Activated CD4-positive, alpha-beta T cell treated with anti-CD3 and anti-CD28 coated beads, Interleukin-2, amount 10 ng/mL, durations not matched to agents 7 days and 5 days (primary cell): ENCODE results near the gene NRROS. TPM values are rescaled to one million over a fixed set of nuclear protein-coding genes. Genes with fewer than 3 reads are reported as not detected.
A peak's percentile ranks its signal among the peaks of the same experiment; 100 is the strongest.

Experiments used
- CTCF ChIA-PET: fragments of 350-600 bp; sonication (Branson Sonifier 250); formaldehyde crosslinking; loops from one replicate; lab custom pipeline; 2021; ENCODE audit warnings: antibody characterized with exemption; lab: Charles Lee
- POLR2A ChIA-PET: fragments of 350-600 bp; sonication (Branson Sonifier 250); formaldehyde crosslinking; loops from one replicate; lab custom pipeline; 2021; ENCODE audit warnings: antibody characterized with exemption; lab: Charles Lee
- DNase-seq: peaks from one replicate; pipeline ENCODE4 v3.0.0-alpha.2; 2020
- H3K27ac Mint-ChIP-seq: one replicate; pipeline ENCODE4 v1.8.0; 2021; ENCODE audit warnings: mild to moderate bottlenecking, moderate library complexity, mixed read lengths
- H3K27me3 Mint-ChIP-seq: one replicate; pipeline ENCODE4 v1.8.0; 2021; ENCODE audit warnings: mixed read lengths
- H3K36me3 Mint-ChIP-seq: one replicate; pipeline ENCODE4 v1.8.0; 2021; ENCODE audit warnings: low read depth, mixed read lengths
- H3K4me1 Mint-ChIP-seq: one replicate; pipeline ENCODE4 v1.8.0; 2021; ENCODE audit warnings: mixed read lengths
- H3K4me3 Mint-ChIP-seq: one replicate; pipeline ENCODE4 v1.8.0; 2021; ENCODE audit warnings: mild to moderate bottlenecking, moderate library complexity, mixed read lengths
- H3K9me3 Mint-ChIP-seq: one replicate; pipeline ENCODE4 v1.8.0; 2021; ENCODE audit warnings: mixed read lengths
- total RNA-seq, 2 experiments: library from RNA; stranded (reverse); gene quantifications; one replicate each; pipeline ENCODE4 v1.2.3, GENCODE V29; 2021

NRROS gene
- total RNA-seq, 2 experiments from 2014 or later, result 36.6 to 40.6 TPM

DNA sequence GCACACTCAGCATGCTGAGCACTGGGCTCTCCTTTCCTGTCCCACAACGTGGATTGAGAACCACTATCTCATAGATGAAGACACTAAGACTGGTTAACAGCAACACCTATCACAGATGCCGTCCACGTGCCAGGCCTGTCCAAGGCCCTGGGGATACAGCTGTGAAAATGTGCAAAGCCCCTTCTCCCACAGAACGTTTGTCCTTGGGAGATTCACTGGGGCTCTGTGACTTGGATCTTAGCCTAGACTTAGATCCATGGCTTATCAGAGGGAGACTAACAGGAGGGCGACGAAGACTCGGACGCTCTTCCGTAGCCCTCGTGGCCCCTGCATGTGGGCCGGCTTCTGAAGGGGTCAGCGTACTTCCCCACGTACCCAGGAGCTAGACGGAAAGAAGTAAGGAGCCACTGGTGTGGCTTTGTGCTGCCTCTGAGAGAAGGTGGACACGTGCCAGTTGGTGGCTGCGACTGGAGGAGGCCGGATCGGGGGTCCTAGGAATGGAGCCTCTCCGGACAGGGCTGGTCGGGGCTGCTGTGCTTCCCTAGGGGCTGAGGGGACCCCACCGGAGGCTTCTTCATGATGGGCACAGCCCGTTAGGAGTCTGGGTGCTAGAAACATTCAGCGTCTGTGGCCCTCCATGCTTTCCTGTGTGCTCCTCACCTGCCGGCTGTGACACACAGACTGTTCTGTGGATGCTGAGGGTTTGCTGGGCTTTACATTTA, 964 bp downstream of the NRROS start:
- H3K4me1 Mint-ChIP-seq, result peaks cover 80% of the 10 kb centered on the region
- POLR2A ChIA-PET, result no interaction called here
- no peaks in the 10 kb centered on the region for H3K27me3 Mint-ChIP-seq
- peak overlapping the region; percentile 92 for H3K27ac Mint-ChIP-seq
- CTCF ChIA-PET, result interaction anchor here (0.5 to 3.2 kb wide), 10 partner anchors 9 to 112 kb away, joined by 3 to 16 read pairs (median 4); no protein-coding TSS in a partner anchor
- peak overlapping the region; percentile 92 for H3K4me3 Mint-ChIP-seq
- no peaks in the 10 kb centered on the region for H3K9me3 Mint-ChIP-seq
- peaks cover 51% of the 10 kb centered on the region for H3K36me3 Mint-ChIP-seq
- peak; percentile 26 for DNase-seq

DNA sequence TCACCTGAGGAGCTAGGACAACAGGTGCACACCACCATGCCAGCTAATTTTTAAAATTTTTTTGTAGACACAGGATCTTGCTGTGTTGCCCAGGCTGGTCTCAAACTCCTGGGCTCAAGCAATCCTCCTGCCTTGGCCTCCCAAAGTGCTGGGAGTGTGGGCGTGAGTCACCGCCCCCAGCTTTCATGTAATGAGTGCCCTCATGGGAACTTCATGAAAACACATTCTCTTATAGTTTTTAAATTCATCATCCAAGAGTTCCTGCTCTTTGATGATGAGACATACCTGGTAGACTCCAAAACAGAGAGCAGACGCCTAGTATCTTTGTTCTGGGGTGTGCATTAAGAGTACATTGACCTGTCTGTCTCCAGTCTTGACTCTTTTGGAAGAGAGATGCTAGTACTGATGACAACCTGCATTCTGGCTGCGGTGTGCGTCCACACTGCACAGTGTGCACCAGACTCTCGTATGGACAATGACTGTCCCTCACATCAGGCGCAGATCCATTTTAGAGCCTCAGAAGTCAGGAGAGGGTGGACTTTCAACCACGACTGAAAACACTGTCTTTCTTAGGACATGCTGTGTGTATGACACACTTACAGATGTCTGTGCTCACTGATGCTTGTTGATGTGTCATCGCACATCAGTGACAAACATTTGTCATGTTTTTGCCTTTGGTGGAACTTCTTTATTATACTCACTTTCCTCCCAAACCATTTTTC, 2.0 kb downstream of the NRROS start:
- peaks cover 53% of the 10 kb centered on the region for H3K36me3 Mint-ChIP-seq
- no peaks in the 10 kb centered on the region for H3K27me3 Mint-ChIP-seq
- H3K4me1 Mint-ChIP-seq, result peaks cover 83% of the 10 kb centered on the region
- DNase-seq, result no peak
- CTCF ChIA-PET, result interaction anchor here (0.5 to 3.2 kb wide), 5 partner anchors 8 to 46 kb away, joined by 3 to 16 read pairs (median 4); no protein-coding TSS in a partner anchor
- H3K9me3 Mint-ChIP-seq, result no peaks in the 10 kb centered on the region
- POLR2A ChIA-PET, result interaction anchor here (0.7 kb wide), 1 partner anchor 18 kb away, joined by 3 read pairs; no protein-coding TSS in a partner anchor
- H3K27ac Mint-ChIP-seq, result peak overlapping the region; percentile 92
- H3K4me3 Mint-ChIP-seq, result peak overlapping the region; percentile 92

DNA sequence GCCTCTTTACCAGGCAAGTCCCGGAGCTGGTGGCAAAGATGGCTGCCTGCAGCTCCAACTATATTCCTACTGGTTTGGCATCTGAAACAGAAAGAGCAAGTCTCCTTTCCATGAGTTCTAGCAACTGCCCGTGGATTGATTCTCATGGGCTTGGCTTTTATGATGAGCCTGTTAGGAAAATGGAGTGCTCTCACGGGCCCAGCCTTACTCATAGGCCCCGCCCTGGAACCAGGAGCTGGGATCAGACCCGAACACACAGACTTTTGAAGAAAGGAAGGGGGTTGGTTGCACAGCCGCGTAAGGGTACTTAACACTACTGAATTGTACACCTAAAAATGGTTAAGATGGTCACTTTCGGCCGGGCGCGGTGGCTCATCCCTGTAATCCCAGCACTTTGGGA, 2.9 kb downstream of the NRROS start:
- peak overlapping the region; percentile 92 for H3K27ac Mint-ChIP-seq
- POLR2A ChIA-PET, result no interaction called here
- peaks cover 52% of the 10 kb centered on the region for H3K36me3 Mint-ChIP-seq

DNA sequence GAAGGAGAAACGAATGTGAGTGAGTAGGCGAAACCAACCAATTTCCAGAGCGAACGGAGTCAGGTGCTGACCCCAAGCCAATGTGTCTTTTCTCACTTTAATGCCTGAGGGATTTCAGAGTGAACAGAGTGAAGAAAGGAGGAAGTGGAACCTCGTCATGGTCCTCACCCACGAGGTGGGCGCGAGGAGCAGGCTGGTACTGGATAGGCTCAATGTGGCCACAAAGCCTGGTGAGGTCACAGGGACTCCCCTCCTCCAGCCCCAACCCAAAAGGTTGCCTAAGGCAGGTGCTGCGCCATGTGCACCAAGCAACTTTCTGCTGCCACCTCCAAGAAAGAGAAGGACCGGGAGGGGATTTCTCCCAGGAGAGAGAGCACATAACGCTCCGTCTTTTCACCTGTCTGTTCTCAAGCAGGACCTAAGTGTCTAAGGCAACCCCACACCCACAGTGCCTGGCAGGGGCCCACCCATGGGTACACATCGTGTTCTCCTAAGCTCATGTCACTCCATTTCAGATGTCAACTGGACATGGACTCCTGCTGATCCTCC, 3.8 kb downstream of the NRROS start:
- peaks cover 51% of the 10 kb centered on the region for H3K36me3 Mint-ChIP-seq
- no peaks in the 10 kb centered on the region for H3K9me3 Mint-ChIP-seq
- no peak for DNase-seq
- H3K27ac Mint-ChIP-seq, result peak overlapping the region; percentile 59
- no peaks in the 10 kb centered on the region for H3K27me3 Mint-ChIP-seq
- H3K4me3 Mint-ChIP-seq, result peak overlapping the region; percentile 11
- peaks cover 81% of the 10 kb centered on the region for H3K4me1 Mint-ChIP-seq
- ChIA-PET CTCF (interaction anchor here (1.0 kb wide), 1 partner anchor 11 kb away, joined by 3 read pairs; no protein-coding TSS in a partner anchor), POLR2A (no interaction called here)

More for the DNA sequence above, 2.9 kb downstream of the NRROS start:
- peaks cover 85% of the 10 kb centered on the region for H3K4me1 Mint-ChIP-seq
- DNase-seq, result no peak
- no peaks in the 10 kb centered on the region for H3K27me3 Mint-ChIP-seq
- CTCF ChIA-PET, result interaction anchor here (0.7 to 1.0 kb wide), 3 partner anchors 10 to 118 kb away, joined by 3 to 4 read pairs (median 3); no protein-coding TSS in a partner anchor
- H3K9me3 Mint-ChIP-seq, result no peaks in the 10 kb centered on the region
- peak overlapping the region; percentile 92 for H3K4me3 Mint-ChIP-seq

DNA sequence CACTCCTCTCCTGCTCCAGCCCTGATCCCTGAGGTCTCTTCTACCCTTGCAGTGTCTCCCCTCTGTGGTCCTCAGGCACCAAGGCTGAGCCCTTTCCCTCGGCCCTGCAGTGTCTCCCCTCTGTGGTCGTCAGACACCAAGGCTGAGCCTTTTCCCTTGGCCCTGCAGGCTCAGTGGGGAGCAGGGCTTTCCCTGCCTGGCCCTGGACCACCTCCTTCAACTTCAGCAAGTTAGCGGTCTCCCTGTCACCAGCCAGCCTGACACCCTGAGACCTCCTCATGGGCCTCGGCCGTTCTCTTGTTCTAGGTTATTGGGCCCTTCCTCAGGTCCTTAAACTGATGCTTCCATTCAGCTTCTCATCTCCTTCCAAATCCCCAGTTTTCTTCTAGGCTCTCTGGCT, 4.3 kb downstream of the NRROS start:
- Mint-ChIP-seq H3K9me3 (no peaks in the 10 kb centered on the region), H3K4me3 (peak overlapping the region; percentile 8), H3K27ac (peak overlapping the region; percentile 59), H3K36me3 (peaks cover 54% of the 10 kb centered on the region), H3K27me3 (no peaks in the 10 kb centered on the region), H3K4me1 (peaks cover 79% of the 10 kb centered on the region)
- no peak for DNase-seq
- ChIA-PET POLR2A (no interaction called here), CTCF (no interaction called here)

DNA sequence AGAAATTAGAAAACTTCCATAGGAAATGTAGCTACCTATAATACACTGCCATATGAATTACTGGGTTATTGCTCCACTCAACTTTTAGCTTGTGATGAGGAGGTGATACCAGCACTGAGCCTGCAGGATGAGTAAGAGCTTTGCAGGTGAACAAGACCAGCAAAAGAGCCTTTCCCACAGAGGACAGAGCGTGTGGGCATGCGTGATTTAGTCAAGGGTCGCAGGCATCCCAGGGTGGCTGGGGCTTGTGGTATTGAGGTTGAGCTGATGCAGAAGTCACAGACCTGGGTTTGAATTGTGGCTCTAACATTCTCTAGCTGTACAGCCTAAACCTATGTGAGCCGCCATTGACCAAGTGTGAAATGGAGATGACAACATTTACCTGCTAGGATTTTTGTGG, 5.6 kb downstream of the NRROS start:
- no peaks in the 10 kb centered on the region for H3K27me3 Mint-ChIP-seq
- no peaks in the 10 kb centered on the region for H3K9me3 Mint-ChIP-seq
- CTCF ChIA-PET, result interaction anchor here (0.7 to 1.0 kb wide), 4 partner anchors 9 to 46 kb away, joined by 3 to 7 read pairs (median 3); no protein-coding TSS in a partner anchor
- H3K27ac Mint-ChIP-seq, result no peak overlapping the region
- peaks cover 82% of the 10 kb centered on the region for H3K4me1 Mint-ChIP-seq
- no peak for DNase-seq
- POLR2A ChIA-PET, result no interaction called here
- H3K4me3 Mint-ChIP-seq, result no peak overlapping the region
- peaks cover 57% of the 10 kb centered on the region for H3K36me3 Mint-ChIP-seq

DNA sequence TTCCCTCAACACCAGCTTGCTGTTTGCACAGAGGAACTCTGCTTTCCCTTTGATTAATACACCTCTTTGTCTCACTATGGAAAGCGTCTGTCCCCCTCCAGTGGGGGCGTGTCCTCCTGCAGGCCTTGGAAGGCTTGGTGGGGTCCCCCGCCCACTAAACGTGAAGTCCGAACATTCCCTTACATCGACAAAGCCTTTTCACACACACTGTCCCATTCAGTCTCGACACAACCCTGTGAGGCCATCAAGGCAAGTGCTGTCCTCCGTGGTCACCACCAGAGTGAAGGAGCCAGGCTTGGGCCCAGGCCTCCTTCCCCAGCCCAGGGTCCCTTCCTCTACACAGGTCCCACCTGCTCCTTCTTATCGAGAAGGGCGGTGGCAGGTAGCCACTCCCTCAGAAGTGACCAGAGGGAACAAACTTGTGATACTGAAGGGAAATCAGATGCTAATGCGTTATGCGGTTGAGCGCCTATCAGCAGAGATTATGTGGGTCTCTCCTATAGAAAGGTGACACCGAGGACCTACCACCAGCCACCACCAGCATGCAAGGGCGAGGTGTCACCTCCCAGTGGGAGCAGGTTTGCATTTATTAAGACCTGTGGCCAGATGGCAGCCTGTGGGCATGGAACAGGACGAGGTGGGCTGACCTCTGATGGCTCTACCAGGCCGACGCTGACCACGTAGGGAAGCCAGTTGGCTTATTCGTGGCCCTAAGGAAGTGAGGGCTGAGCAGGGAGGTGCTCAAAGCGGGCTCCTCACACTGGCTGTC, 6.6 kb downstream of the NRROS start:
- H3K36me3 Mint-ChIP-seq, result peaks cover 56% of the 10 kb centered on the region
- peaks cover 84% of the 10 kb centered on the region for H3K4me1 Mint-ChIP-seq
- H3K27me3 Mint-ChIP-seq, result no peaks in the 10 kb centered on the region
- ChIA-PET CTCF (interaction anchor here (0.7 to 0.9 kb wide), 2 partner anchors 36 to 39 kb away, joined by 3 to 7 read pairs; no protein-coding TSS in a partner anchor), POLR2A (no interaction called here)
- H3K27ac Mint-ChIP-seq, result peak overlapping the region; percentile 6
- no peak overlapping the region for H3K4me3 Mint-ChIP-seq
- H3K9me3 Mint-ChIP-seq, result no peaks in the 10 kb centered on the region
- DNase-seq, result no peak

DNA sequence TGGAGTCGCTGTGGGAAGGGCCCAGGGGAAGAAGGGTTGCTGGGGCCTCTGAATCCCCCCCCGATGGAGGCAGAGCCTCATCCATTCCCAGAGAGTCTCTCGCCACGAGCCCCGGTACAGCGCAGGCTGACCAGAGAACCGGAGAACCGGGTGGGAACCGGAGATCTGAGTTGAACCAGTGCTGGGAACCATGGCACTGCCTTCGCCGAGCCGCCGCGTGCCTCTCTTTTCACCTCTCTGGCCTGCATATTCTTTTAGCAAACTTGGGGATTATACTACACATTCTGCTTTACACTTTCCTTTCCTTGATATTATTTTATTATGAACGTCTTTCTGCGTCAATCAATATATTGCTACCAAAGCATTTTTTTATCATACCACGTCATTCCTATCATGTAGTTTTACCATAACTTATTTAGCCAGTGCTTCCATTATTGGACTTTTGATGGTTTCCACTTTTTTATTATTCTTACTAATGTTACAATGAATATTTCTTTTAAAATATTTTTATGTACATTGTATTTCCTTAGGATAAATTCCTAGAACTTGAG, 7.2 kb downstream of the NRROS start:
- peaks cover 54% of the 10 kb centered on the region for H3K36me3 Mint-ChIP-seq

DNA sequence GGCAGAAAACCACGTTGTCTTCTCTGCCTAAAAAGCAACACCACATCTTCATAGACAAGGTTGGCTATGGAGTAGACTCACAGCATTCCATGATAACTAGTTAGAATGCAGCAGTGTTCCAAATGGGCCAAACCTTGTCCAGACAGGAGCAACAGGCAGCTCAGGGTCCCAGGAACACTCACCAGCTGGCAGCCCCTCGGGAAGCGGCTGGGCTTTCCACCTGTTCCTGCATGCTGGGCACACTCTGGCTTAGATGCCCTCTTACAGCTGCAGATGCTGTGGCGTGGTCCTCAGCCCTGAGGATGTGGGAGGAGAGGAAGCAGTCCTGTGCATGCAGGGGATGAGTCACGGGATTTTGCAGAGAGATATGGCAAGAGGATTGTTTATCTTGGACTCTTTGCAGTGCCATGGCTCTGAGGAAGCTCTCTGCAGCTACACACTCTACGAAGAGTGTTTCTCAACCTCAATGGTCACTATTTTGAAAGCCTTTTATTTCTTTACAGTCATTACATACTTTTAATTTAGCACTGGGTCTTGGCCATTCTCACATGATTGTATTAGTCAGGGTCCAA, 11.3 kb downstream of the NRROS start:
- no peak for DNase-seq
- Mint-ChIP-seq H3K4me3 (no peak overlapping the region), H3K36me3 (peaks cover 48% of the 10 kb centered on the region), H3K27ac (peak overlapping the region; percentile 66), H3K27me3 (no peaks in the 10 kb centered on the region), H3K4me1 (peaks cover 64% of the 10 kb centered on the region), H3K9me3 (no peaks in the 10 kb centered on the region)
- CTCF ChIA-PET, result interaction anchor here (1.4 to 3.4 kb wide), 6 partner anchors 11 to 61 kb away, joined by 3 to 16 read pairs (median 4); partner anchors contain the start of genes CEP19, NRROS and PIGX
- POLR2A ChIA-PET, result no interaction called here

More for the DNA sequence above, 7.2 kb downstream of the NRROS start:
- Mint-ChIP-seq H3K4me1 (peaks cover 85% of the 10 kb centered on the region), H3K4me3 (no peak overlapping the region), H3K27ac (no peak overlapping the region), H3K9me3 (no peaks in the 10 kb centered on the region), H3K27me3 (no peaks in the 10 kb centered on the region)
- ChIA-PET POLR2A (no interaction called here), CTCF (no interaction called here)
- no peak for DNase-seq

DNA sequence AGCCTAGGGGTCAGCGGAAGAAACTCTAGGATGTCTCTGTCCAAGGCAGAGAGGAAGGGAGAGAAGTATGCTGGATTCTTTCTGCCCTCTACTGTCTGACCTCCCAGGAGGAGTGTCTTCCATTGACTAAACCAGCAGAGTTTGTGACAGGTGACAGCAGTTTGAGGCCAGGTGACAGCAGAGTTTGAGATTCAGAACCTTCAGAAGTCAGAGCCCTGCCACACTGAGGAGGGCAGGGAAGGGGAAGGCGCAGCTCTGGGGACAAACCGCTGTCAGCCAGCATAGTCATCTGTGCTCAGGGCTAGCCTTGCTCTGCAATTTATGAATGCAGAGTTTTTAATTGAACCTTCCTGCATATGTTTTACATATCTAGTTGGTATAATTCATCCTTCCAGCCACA, 12.3 kb downstream of the NRROS start:
- Mint-ChIP-seq H3K27ac (no peak overlapping the region), H3K27me3 (no peaks in the 10 kb centered on the region), H3K9me3 (no peaks in the 10 kb centered on the region), H3K4me3 (no peak overlapping the region), H3K4me1 (peaks cover 55% of the 10 kb centered on the region), H3K36me3 (peaks cover 47% of the 10 kb centered on the region)
- ChIA-PET POLR2A (no interaction called here), CTCF (interaction anchor here (1.5 to 2.4 kb wide), 2 partner anchors 26 to 42 kb away, joined by 3 to 8 read pairs; no protein-coding TSS in a partner anchor)
- DNase-seq, result no peak

DNA sequence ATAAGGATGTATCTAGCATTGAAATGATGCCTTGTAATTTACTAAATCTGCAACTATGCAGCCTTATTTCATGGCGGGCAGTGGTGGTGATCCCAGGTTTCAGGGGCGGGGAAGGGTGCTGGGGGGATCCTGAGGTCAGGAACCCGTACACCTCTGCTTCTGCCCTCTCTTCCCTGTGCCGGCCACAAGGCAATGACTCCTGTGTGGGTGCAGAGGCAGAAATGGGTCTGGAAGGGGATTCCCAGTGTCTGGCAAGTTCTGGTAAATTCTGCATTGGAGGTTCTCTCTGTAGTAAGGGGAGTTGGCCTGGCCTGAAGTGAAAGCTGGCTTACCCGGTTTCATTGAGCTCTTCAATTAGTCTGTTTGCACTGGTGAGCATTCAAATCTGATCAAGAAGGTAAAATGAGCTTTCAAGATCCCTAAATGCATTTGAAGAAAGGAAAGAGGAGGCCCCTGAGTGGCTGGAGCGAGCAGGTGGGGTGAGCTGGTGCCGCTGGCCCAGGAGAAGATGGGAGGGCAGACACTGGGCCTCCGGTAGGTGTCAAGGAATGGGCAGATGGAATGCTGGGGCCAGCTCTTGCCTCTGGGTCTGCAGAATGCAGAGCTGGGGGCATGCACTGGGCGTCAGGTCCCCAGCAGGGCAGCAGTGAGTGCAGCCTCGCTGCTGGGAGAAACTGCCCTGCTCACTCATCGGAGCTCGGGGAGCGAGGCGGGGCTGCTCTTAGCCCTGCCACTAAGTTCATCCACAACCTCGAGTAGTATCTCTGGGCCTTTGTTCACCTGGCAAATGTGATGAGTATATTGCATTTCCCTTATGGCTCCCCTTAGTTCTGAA, 13.7 kb downstream of the NRROS start:
- Mint-ChIP-seq H3K27me3 (no peaks in the 10 kb centered on the region), H3K4me1 (peaks cover 47% of the 10 kb centered on the region), H3K9me3 (no peaks in the 10 kb centered on the region), H3K4me3 (no peak overlapping the region), H3K27ac (peak overlapping the region; percentile 26), H3K36me3 (peaks cover 54% of the 10 kb centered on the region)
- POLR2A ChIA-PET, result no interaction called here
- DNase-seq, result no peak
- CTCF ChIA-PET, result interaction anchor here (0.8 to 1.0 kb wide), 4 partner anchors 8 to 49 kb away, joined by 3 read pairs; partner anchors contain the start of gene NRROS
